HG02642 (cell line): Measurements from ENCODE around the gene ADAMTS9.

Experiments used
- ATAC-seq: cut with Tn5 transposase; IDR thresholded peaks from one replicate; pipeline ENCODE4 v1.9.1; 2021; ENCODE audit warnings: mild to moderate bottlenecking; ENCODE audit not compliant: unreplicated experiment, poor library complexity

ADAMTS9 gene

GRCh38 chr3:64687781-64688604 lies at the start of gene ADAMTS9:
ADAMTS9 (minus strand) TSS chr3:64688000; CDS start chr3:64687657, 343 bp downstream.
- ATAC-seq = no peak

DNA sequence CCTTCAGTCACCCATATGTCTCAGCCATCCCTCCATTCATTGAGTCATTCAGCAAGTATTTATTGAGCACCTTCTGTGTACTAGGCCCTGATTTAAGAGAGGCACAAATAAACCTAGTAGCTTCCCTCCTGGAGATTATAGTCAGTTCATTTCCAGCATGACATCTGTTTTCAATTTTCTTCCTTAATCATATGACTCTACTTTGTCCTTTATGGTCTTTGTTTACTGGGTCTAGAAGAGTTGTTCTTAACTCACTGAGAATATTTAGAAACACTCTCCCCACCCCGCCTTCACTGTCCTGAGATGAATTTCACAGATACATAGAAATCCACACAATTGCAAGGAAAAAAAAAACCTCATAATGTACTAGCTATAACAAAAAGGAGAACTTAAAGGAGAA lies 44.8 kb upstream of the ADAMTS9 start:
- ATAC-seq = no peak

DNA sequence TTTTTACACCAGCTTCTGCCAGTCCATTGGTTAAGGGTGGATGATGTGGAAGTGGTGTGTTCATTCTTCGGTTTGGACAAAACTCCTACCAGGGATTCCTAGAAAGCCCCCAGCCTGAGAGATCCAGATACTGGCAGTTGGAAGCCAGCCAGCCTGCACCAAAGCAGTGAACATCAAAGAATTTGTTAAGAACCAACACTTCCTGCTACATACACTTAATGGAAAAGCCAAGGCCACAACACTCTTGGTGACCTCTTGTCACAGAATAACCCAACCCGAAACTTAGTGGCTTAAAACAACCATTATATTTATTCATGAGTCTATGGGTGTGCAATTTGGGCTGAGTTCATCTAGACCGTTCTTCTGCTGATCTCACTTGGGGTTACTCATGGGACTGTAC lies 42.9 kb upstream of the ADAMTS9 start:
- no peak for ATAC-seq

DNA sequence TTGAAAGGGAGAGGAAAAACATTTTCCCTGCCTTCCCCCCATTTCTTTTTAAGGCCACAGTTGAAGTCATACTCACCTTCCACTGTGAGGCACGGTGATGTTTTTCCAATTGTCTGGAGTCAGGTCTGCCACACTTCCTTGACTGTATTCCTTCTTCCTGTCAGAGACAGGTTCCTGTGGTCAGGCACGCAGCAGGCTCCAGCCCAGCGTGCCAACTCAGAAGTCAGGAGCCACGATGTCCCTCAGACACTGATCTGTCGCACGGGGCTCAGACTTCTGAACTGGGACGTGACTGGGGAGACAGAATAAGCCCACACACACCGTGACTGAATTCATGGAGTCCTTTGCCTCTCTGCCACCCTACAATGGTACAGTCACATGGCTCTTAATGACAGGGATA lies 41.2 kb upstream of the ADAMTS9 start:
- ATAC-seq = no peak

- no peak for ATAC-seq
Observed at GRCh38 chr3:64728428-64728827, 40.6 kb upstream of the ADAMTS9 start.

DNA sequence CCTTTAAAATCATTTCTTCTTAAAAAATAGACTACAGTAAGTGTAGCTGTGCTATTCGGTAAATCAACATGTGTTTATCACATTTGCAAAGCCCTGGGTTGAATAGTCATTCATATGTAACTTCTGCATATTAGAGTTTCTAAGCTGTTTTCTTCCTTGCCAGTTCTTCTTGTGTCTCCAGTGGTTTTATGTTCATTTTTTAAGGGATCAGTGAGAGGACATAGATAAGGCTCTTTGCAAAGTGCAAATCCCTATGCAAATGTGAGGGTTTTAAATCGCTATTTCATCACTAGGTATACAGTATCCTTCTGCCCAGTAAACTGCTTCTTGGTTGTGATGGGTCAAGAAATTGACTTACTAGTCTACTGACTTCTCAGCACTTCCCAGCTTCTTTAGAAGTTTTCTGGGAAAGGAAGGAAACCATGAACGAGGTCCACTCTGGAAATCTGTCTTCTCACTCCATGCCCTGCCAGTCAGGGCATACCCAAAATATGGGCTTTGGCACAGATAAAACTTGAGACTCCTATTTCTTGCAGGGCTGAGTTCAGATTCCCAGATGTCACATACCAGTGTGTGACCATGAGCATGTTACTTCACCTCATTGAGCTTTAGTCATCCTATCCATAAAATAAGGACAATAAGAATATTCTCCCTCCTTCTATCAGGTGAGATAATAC lies 38.8 kb upstream of the ADAMTS9 start:
- no peak for ATAC-seq

DNA sequence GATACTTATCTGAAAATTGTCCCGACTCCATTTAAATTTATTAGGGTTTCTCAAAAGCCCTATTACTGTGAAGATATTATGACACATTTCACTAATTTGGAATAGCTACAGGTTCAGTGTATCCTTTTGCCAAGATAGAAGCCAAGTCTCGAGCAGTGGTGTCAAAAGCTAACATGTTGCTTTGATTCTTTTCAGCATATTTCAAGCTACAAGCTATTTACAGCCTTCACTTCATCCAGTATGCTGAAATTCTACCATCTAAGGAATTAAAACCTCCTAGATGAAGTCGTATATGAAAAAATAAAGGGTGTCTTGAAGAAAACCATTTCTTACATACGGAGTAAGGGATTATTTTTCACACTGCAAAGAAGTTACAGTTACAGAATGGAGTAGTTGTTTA lies 31.2 kb upstream of the ADAMTS9 start:
- no peak for ATAC-seq

- no peak for ATAC-seq
Observed at GRCh38 chr3:64717872-64718613, 30.2 kb upstream of the ADAMTS9 start.

GRCh38 chr3:64717411-64717810 lies 29.6 kb upstream of the ADAMTS9 start:
- ATAC-seq = no peak

GRCh38 chr3:64716110-64716710 lies 28.4 kb upstream of the ADAMTS9 start:
- no peak for ATAC-seq

- no peak for ATAC-seq
Observed at GRCh38 chr3:64715211-64715982, 27.6 kb upstream of the ADAMTS9 start.

DNA sequence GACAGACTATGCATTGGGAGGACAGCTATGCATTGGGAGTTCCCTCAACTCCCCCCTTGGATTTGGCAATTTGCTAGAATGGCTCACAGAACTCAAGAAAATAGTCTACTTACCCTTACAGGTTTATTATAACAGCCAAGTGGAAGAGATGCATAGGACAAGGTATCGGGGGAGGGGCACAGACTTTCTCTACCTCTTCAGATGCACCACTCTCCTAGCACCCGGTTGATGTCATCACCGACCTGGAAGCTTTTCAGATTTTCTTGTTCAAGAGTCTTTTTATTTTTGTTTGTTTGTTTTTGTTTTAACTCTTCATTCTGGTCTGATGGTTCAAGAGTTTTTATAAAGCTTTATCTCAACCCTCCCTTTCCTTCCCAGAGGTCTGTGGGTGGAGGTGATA lies 20.7 kb upstream of the ADAMTS9 start:
- no peak for ATAC-seq

- no peak for ATAC-seq
Observed at GRCh38 chr3:64705946-64706345, 18.1 kb upstream of the ADAMTS9 start.

- ATAC-seq = no peak
Observed at GRCh38 chr3:64696896-64697295, 9.1 kb upstream of the ADAMTS9 start.

GRCh38 chr3:64694114-64694513 lies 6.3 kb upstream of the ADAMTS9 start:
- no peak for ATAC-seq

- no peak for ATAC-seq
Observed at GRCh38 chr3:64693031-64693430, 5.2 kb upstream of the ADAMTS9 start.

DNA sequence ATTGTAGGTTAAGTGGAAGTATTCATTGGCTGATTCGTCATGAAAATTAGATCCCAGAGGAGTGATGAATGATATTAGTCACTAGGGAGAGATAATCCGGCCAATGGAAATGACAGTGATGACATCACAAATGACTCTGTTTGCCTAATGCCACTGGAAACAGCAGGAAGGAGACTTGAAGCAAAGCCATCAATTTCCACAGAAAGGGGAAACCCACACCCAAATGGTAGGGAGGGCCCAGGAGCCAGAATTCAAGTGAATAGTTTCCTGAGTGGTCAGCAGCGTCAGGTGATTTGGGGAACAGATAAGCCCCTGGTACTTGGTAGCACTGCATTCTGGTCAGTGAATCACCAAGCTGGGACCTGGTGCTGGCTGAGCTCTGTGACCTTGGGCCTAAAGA lies 3.3 kb upstream of the ADAMTS9 start:
- ATAC-seq = no peak

GRCh38 chr3:64687086-64687780 lies 567 bp downstream of the ADAMTS9 start:
- ATAC-seq = no peak

GRCh38 chr3:64686446-64686908 lies 1.3 kb downstream of the ADAMTS9 start:
- no peak for ATAC-seq
